Renal cortex interstitium (tissue), 11 donors: ENCODE data around the gene PPL. TPM values are rescaled to one million over a fixed set of nuclear protein-coding genes. Genes with fewer than 3 reads are reported as not detected.
A peak's percentile ranks its signal among the peaks of the same experiment; 100 is the strongest.
"Not testable (repeated sequence)": the region's sequence is repeated elsewhere in the genome, so short reads cannot be mapped to it uniquely, and the experiment has no call there.

Experiments
- DNase-seq, 11 donors: peaks; one replicate each; pipeline ENCODE4 v3.0.0-alpha.2; 2013; ENCODE audit warnings: low read depth in 9 of 11, low spot score in 4 of 11; ENCODE audit errors: extremely low read depth in 1 of 11
- polyA plus RNA-seq, 3 donors: library from polyadenylated mRNA; unstranded; fragments of 120-200 nt; gene quantifications; one replicate each; pipeline ENCODE4 v1.2.1, GENCODE V29; 2013; ENCODE audit not compliant: insufficient read length in 3 of 3

PPL gene
- polyA plus RNA-seq, 3 donors: 23.1 to 30.5 (median 29.3) TPM

- DNase-seq: not testable (repeated sequence)
Observed at GRCh38 chr16:4896761-4897160, 40.2 kb downstream of the PPL start.

GRCh38 chr16:4895366-4895765, 41.6 kb downstream of the PPL start:
- DNase-seq: no peak

- DNase-seq: no peak
Observed at GRCh38 chr16:4894276-4895150, 42.4 kb downstream of the PPL start.

- DNase-seq: no peak
Observed at GRCh38 chr16:4893103-4893862, 43.7 kb downstream of the PPL start.

GRCh38 chr16:4892361-4893102, 44.4 kb downstream of the PPL start:
- DNase-seq: peak in 1 of 11 donors; percentile 17

- DNase-seq: no peak
Observed at GRCh38 chr16:4891886-4892216, 45.1 kb downstream of the PPL start.

- no peak for DNase-seq
Observed at GRCh38 chr16:4891097-4891885, 45.7 kb downstream of the PPL start.

GRCh38 chr16:4890686-4891085, 46.3 kb downstream of the PPL start:
- no peak for DNase-seq

GRCh38 chr16:4890026-4890425, 46.9 kb downstream of the PPL start:
- DNase-seq: no peak

GRCh38 chr16:4888428-4889135, 48.4 kb downstream of the PPL start:
- DNase-seq: no peak

- no peak for DNase-seq
Observed at GRCh38 chr16:4886151-4886550, 50.8 kb downstream of the PPL start.

GRCh38 chr16:4884972-4885874, 51.7 kb downstream of the PPL start:
- no peak for DNase-seq

- DNase-seq: no peak
Observed at GRCh38 chr16:4884209-4884608, 52.7 kb downstream of the PPL start.

- DNase-seq: no peak
Observed at GRCh38 chr16:4883501-4883900, 53.4 kb downstream of the PPL start.

GRCh38 chr16:4882633-4883285, 54.2 kb downstream of the PPL start:
- DNase-seq: peak in 2 of 11 donors; percentile 31 to 41

GRCh38 chr16:4882000-4882632, 54.8 kb downstream of the PPL start:
- peak in 6 of 11 donors; percentile 24 to 64 (median 40) for DNase-seq
